ENCODE data around the gene PIK3C2G.

DNA sequence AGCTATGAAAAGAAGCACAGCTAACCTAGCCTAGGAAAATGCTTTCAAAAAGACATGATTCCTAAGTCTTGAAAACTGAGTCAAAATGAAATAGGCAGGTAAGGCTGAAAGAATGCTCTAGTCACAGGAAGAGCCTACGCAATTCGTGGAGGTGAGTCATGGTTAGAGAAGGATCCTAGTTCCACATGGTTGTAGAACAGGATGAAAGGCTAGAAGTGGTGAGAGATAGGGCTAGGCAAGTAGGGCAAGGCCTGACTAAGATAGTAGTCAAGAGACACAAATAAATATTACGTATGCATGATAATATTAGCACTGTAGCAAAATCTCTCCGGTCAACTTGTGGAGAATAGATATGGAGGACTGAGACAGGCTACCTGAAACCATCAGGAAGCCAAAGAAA is 429.3 kb downstream of the PIK3C2G start:
- TF ChIP-seq, protein P1, sequence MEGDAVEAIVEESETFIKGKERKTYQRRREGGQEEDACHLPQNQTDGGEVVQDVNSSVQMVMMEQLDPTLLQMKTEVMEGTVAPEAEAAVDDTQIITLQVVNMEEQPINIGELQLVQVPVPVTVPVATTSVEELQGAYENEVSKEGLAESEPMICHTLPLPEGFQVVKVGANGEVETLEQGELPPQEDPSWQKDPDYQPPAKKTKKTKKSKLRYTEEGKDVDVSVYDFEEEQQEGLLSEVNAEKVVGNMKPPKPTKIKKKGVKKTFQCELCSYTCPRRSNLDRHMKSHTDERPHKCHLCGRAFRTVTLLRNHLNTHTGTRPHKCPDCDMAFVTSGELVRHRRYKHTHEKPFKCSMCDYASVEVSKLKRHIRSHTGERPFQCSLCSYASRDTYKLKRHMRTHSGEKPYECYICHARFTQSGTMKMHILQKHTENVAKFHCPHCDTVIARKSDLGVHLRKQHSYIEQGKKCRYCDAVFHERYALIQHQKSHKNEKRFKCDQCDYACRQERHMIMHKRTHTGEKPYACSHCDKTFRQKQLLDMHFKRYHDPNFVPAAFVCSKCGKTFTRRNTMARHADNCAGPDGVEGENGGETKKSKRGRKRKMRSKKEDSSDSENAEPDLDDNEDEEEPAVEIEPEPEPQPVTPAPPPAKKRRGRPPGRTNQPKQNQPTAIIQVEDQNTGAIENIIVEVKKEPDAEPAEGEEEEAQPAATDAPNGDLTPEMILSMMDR (conservative IDR thresholded peaks at IDR 0.05; ENCODE audit: low read depth, low read length), result no peak
- TF ChIP-seq EZH2 (IDR thresholded peaks at IDR 0.05; ENCODE audit: low read length, unreplicated experiment) (no peak), EZH2phosphoT487 (IDR thresholded peaks at IDR 0.05; ENCODE audit: borderline replicate concordance, low read length) (no peak)

Measured in PC-3 (cell line).